Osteoblast (primary cell): ENCODE results near the gene ACOT2. TPM values are rescaled to one million over a fixed set of nuclear protein-coding genes. Genes with fewer than 3 reads are reported as not detected.

Experiments used
- DNase-seq: peaks from one replicate; pipeline ENCODE4 v3.0.0; 2011; ENCODE audit warnings: low spot score, mixed read lengths; ENCODE audit not compliant: insufficient read length; ENCODE audit errors: missing footprints
- H2AFZ ChIP-seq: 2 replicates; pipeline ENCODE4 v1.6.0; 2011; ENCODE audit warnings: mild to moderate bottlenecking, low read length
- H3K27ac ChIP-seq: 2 replicates; pipeline ENCODE4 v1.5.1; 2011; ENCODE audit warnings: mild to moderate bottlenecking, low read depth, low read length, moderate library complexity
- H3K27me3 ChIP-seq: 2 replicates; pipeline ENCODE4 v1.6.0; 2012; ENCODE audit warnings: mild to moderate bottlenecking, control low read depth, inconsistent platforms, low read length, moderate library complexity; ENCODE audit not compliant: insufficient read depth
- H3K36me3 ChIP-seq: 2 replicates; pipeline ENCODE4 v1.5.1; 2011; ENCODE audit warnings: mild to moderate bottlenecking, low read length, control low read depth, moderate library complexity; ENCODE audit not compliant: insufficient read depth
- H3K4me1 ChIP-seq: 2 replicates; pipeline ENCODE4 v1.5.1; 2011; ENCODE audit warnings: mild to moderate bottlenecking, low read length, control low read depth, moderate library complexity; ENCODE audit not compliant: insufficient read depth
- H3K4me2 ChIP-seq: 2 replicates; pipeline ENCODE4 v1.6.0; 2011; ENCODE audit warnings: mild to moderate bottlenecking, low read length; ENCODE audit not compliant: insufficient read depth
- H3K4me3 ChIP-seq: fragments of 200-600 bp; sonication (generic); 3 replicates; pipeline ENCODE4 v1.5.1; 2012; ENCODE audit warnings: mild to moderate bottlenecking, low read length, inconsistent platforms; ENCODE audit not compliant: insufficient read depth
- H3K79me2 ChIP-seq: 2 replicates; pipeline ENCODE4 v1.6.0; 2012; ENCODE audit warnings: mild to moderate bottlenecking, low read length, control low read depth, inconsistent platforms; ENCODE audit not compliant: insufficient read depth
- H3K9me3 ChIP-seq: 2 replicates; pipeline ENCODE4 v1.5.1; 2011; ENCODE audit warnings: low read depth, low read length, control low read depth
- H4K20me1 ChIP-seq: 2 replicates; pipeline ENCODE4 v1.6.0; 2012; ENCODE audit warnings: mild to moderate bottlenecking, low read length, control low read depth; ENCODE audit not compliant: insufficient read depth
- total RNA-seq: library from RNA; depleted of rRNA; stranded (reverse); fragments of >200 nt; gene quantifications from 2 replicates; pipeline ENCODE4 v1.2.3, GENCODE V29; 2012
- TF ChIP-seq, protein P1 (sequence below): IDR thresholded peaks from 2 replicates; pipeline ENCODE4 v1.5.1; 2011; ENCODE audit warnings: mild to moderate bottlenecking, low read depth, low read length, moderate library complexity; ENCODE audit errors: extremely low read depth

ACOT2 gene
- total RNA-seq, 1 donor = 58.3 TPM

DNA sequence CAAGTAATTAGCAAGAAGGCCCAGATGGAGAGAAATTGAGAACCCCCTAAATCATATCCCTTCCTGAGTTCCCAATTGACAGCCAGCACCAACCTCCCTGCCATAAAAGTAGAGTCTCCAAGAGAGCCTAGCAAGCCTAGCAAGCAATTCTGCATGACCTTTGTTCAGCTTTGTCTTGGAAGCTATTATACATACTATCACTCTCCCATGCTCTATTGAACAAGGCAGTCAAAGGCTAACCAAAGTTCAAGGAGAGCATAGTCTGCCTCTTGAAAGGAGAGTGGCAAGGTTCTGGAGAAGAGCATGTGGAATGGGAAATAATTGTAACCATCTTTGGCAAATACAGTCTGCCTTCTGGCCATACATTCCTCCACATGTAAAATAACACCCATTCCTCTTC is 30.5 kb downstream of the ACOT2 start:
- TF ChIP-seq, protein P1, sequence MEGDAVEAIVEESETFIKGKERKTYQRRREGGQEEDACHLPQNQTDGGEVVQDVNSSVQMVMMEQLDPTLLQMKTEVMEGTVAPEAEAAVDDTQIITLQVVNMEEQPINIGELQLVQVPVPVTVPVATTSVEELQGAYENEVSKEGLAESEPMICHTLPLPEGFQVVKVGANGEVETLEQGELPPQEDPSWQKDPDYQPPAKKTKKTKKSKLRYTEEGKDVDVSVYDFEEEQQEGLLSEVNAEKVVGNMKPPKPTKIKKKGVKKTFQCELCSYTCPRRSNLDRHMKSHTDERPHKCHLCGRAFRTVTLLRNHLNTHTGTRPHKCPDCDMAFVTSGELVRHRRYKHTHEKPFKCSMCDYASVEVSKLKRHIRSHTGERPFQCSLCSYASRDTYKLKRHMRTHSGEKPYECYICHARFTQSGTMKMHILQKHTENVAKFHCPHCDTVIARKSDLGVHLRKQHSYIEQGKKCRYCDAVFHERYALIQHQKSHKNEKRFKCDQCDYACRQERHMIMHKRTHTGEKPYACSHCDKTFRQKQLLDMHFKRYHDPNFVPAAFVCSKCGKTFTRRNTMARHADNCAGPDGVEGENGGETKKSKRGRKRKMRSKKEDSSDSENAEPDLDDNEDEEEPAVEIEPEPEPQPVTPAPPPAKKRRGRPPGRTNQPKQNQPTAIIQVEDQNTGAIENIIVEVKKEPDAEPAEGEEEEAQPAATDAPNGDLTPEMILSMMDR = no peak
- no peak for DNase-seq
- H3K27ac ChIP-seq = no peak overlapping the region
- H3K4me1 ChIP-seq = no peaks in the 10 kb centered on the region
- no peak overlapping the region for H3K4me3 ChIP-seq
- no peaks in the 10 kb centered on the region for H3K36me3 ChIP-seq
- peaks cover 4% of the 10 kb centered on the region for H3K27me3 ChIP-seq
- H3K4me2 ChIP-seq = no peak overlapping the region
- no peaks in the 10 kb centered on the region for H4K20me1 ChIP-seq
- no peaks in the 10 kb centered on the region for H3K9me3 ChIP-seq
- no peak overlapping the region for H2AFZ ChIP-seq
- no peaks in the 10 kb centered on the region for H3K79me2 ChIP-seq

DNA sequence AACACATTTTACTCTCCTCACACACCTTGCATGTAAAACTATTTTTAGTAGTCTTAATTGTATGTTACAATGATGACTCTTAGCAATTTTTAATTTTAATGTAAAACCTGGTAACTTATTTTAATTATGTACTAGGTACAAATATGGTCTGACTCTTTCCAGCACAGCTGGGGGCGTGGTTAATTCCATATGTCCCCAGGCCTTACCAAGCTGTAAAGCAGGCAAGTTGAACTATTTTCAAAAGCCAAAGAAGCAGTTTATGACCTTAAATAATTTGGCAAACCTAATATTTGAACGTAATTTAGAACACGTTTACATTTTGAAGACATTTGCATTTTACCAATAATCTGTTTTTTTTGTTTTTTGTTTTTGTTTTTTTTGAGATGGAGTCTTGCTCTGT is 34.0 kb downstream of the ACOT2 start:
- DNase-seq = no peak
- Histone ChIP-seq H3K36me3 (no peaks in the 10 kb centered on the region), H3K27ac (no peak overlapping the region), H3K4me2 (no peak overlapping the region), H3K9me3 (no peaks in the 10 kb centered on the region), H3K4me1 (no peaks in the 10 kb centered on the region), H3K4me3 (no peak overlapping the region), H2AFZ (no peak overlapping the region), H3K79me2 (no peaks in the 10 kb centered on the region), H3K27me3 (peaks cover 4% of the 10 kb centered on the region), H4K20me1 (no peaks in the 10 kb centered on the region)
- TF ChIP-seq, protein P1 = no peak

DNA sequence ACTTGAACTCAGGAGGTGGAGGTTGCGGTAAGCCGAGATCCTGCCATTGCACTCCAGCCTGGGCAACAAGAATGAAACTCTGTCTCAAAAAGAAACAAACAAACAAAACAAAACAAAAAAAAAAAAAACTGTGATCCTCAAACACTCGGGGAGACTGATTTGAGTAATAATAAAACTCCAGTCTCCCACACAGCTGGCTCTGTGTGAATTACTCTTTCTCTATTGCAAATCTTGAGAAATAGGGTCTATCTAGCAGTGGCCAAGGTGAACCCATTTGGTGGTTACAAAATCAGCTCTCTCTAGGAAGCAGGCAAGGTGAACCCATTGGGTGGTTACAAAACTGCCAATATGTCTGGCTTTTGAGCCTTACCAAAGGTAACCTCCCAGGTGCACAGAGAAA is 37.3 kb downstream of the ACOT2 start:
- no peaks in the 10 kb centered on the region for H3K4me1 ChIP-seq
- no peaks in the 10 kb centered on the region for H3K27me3 ChIP-seq
- no peaks in the 10 kb centered on the region for H4K20me1 ChIP-seq
- H3K9me3 ChIP-seq = no peaks in the 10 kb centered on the region
- H3K4me3 ChIP-seq = no peak overlapping the region
- no peaks in the 10 kb centered on the region for H3K79me2 ChIP-seq
- H3K27ac ChIP-seq = no peak overlapping the region
- H3K4me2 ChIP-seq = no peak overlapping the region
- DNase-seq = no peak
- no peaks in the 10 kb centered on the region for H3K36me3 ChIP-seq
- no peak overlapping the region for H2AFZ ChIP-seq
- TF ChIP-seq, protein P1 = no peak

DNA sequence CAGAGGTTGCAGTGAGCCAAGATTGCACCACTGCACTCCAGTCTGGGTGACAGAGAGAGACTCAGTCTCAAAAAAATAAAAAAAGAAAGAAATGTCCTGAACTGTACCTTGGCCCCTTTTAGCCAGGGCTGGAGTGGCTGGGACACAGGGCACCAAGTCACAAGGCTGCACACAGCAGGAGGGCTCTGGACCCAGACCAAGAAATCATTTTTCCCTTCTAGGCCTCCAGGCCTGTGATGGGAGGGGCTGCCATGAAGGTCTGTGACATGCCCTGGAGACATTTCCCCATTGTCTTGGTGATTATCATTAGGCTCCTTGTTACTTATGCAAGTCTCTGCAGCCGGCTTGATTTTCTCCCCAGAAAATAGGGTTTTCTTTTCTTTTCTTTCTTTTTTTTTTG is 38.2 kb downstream of the ACOT2 start:
- Histone ChIP-seq H2AFZ (no peak overlapping the region), H3K4me3 (no peak overlapping the region)
- TF ChIP-seq, protein P1 = no peak

More for the DNA sequence above, 38.2 kb downstream of the ACOT2 start:
- Histone ChIP-seq H4K20me1 (no peaks in the 10 kb centered on the region), H3K4me2 (no peak overlapping the region), H3K79me2 (no peaks in the 10 kb centered on the region), H3K9me3 (no peaks in the 10 kb centered on the region), H3K27me3 (no peaks in the 10 kb centered on the region), H3K36me3 (no peaks in the 10 kb centered on the region), H3K27ac (no peak overlapping the region), H3K4me1 (no peaks in the 10 kb centered on the region)
- no peak for DNase-seq
